ENCODE measurements around the gene CCDC157. TPM values are rescaled to one million over a fixed set of nuclear protein-coding genes. Genes with fewer than 3 reads are reported as not detected.

CCDC157 gene
- total and polyA plus RNA-seq, 2 of the 4 experiments (the other 2 are of a cell fraction): 0.90 to 2.2 TPM

GRCh38 chr22:30333707-30334087 lies 23.1 kb upstream of the CCDC157 start:
- Histone ChIP-seq H3K18ac (ENCODE audit: low read depth, low read length) (no peak overlapping the region), H2BK15ac (ENCODE audit: low read depth, low read length) (no peak overlapping the region), H3K23ac (ENCODE audit: low read depth, low read length) (no peak overlapping the region), H3K4ac (ENCODE audit: low read depth, low read length) (no peak overlapping the region), H3K36me3 (ENCODE audit: control insufficient read depth, insufficient read depth, low read length) (peaks cover 68% of the 10 kb centered on the region), H3K4me1 (ENCODE audit: control insufficient read depth, insufficient read depth, low read length) (peaks cover under 1% of the 10 kb centered on the region), H2BK20ac (ENCODE audit: low read depth, low read length) (no peak overlapping the region), H3K9me1 (ENCODE audit: insufficient read depth, low read length) (peaks cover 12% of the 10 kb centered on the region), H3K56ac (ENCODE audit: extremely low read depth, insufficient read depth, low read length) (no peak overlapping the region), H3K4me2 (ENCODE audit: low read depth, low read length) (no peak overlapping the region), H3K27ac (ENCODE audit: insufficient read depth, low read length) (no peak overlapping the region), H4K91ac (ENCODE audit: insufficient read depth, low read depth, low read length) (no peak overlapping the region), H4K5ac (ENCODE audit: low read depth, low read length) (no peak overlapping the region), H4K8ac (ENCODE audit: low read depth in 2 of 2, low read length in 2 of 2) (no peak overlapping the region), H2BK5ac (ENCODE audit: low read depth, low read length, poor library complexity, severe bottlenecking) (no peak overlapping the region), H3K9ac (ENCODE audit: low read depth, low read length) (no peak overlapping the region), H3K4me3 (ENCODE audit: insufficient read depth, low read depth, low read length) (no peak overlapping the region), H3K79me1 (ENCODE audit: low read depth in 1 of 2, low read length in 2 of 2) (peaks cover 2 to 7% of the 10 kb centered on the region in 2 experiments; a peak in 3 of 4 replicates), H2BK120ac (ENCODE audit: low read depth, low read length) (no peak overlapping the region), H3K9me3 (ENCODE audit: control insufficient read depth, insufficient read depth, low read length) (no peaks in the 10 kb centered on the region), H4K20me1 (ENCODE audit: insufficient read depth, low read length) (0 out of 2 replicates have a peak, but pooled peaks cover 3% of the 10 kb centered on the region), H3K27me3 (ENCODE audit: control insufficient read depth, insufficient read depth, low read length) (no peaks in the 10 kb centered on the region), H2AK9ac (replicated peaks; ENCODE audit: low read depth, low read length, poor library complexity) (no peak overlapping the region), H3K14ac (replicated peaks; ENCODE audit: low read depth, low read length) (no peak overlapping the region), H2AFZ (replicated peaks; ENCODE audit: low read length, poor library complexity) (no peak overlapping the region), H2AK5ac (ENCODE audit: low read depth, low read length) (no peak overlapping the region)
- no peak for DNase-seq
- POLR2A ChIA-PET (ENCODE audit: unreplicated experiment): no interaction called here
- dilution Hi-C loops (cut with HindIII; ENCODE audit: low sequenced_read_pairs, unreplicated experiment): no loop called here
- no CpG with 5 or more reads among the region's 3 CpGs for WGBS, 2 experiments (ENCODE audit: extremely low coverage in 2 of 2, insufficient read length in 1 of 2)
- ATAC-seq (ENCODE audit: low read depth): no peak
- TF ChIP-seq MXI1 (IDR thresholded peaks at IDR 0.05; ENCODE audit: borderline replicate concordance, low read depth, low read length) (no peak), RAD21 (IDR thresholded peaks at IDR 0.05; ENCODE audit: low read length) (no peak), BHLHE40 (IDR thresholded peaks at IDR 0.05; ENCODE audit: low read depth, low read length) (no peak), MAZ (IDR thresholded peaks at IDR 0.05; ENCODE audit: borderline replicate concordance, low read depth, low read length) (no peak), CTCF (conservative IDR thresholded peaks at IDR 0.05; ENCODE audit: low read depth, low read length) (no peak), RCOR1 (IDR thresholded peaks at IDR 0.05; ENCODE audit: insufficient replicate concordance, low read length) (no peak), POLR2A (IDR thresholded peaks at IDR 0.05; ENCODE audit: low read depth, low read length) (no peak), CEBPB (IDR thresholded peaks at IDR 0.05; ENCODE audit: low read depth, low read length) (no peak), ELK1 (IDR thresholded peaks at IDR 0.05; ENCODE audit: borderline replicate concordance, low read depth, low read length) (no peak), MAFK (IDR thresholded peaks at IDR 0.05; ENCODE audit: low read depth, low read length) (no peak), RFX5 (IDR thresholded peaks at IDR 0.05; ENCODE audit: low read depth, low read length) (no peak), USF2 (IDR thresholded peaks at IDR 0.05; ENCODE audit: low read depth, low read length) (no peak), CHD1 (IDR thresholded peaks at IDR 0.05; ENCODE audit: low read depth, low read length) (no peak), NFE2L2 (IDR thresholded peaks at IDR 0.05; ENCODE audit: low read depth, low read length) (no peak), SMC3 (IDR thresholded peaks at IDR 0.05; ENCODE audit: low read depth, low read length) (no peak)
- in situ Hi-C loops (cut with MboI; ENCODE audit: low sequenced_read_pairs): no loop called here
- CTCF ChIA-PET: no interaction called here
- no TSS peak for BruUV-seq (replicated peaks)
- intact Hi-C loops (cut with micrococcal nuclease): no loop called here

All from IMR-90 (cell line).